ENCODE measurements around the gene TRAPPC5. TPM values are rescaled to one million over a fixed set of nuclear protein-coding genes. Genes with fewer than 3 reads are reported as not detected.

TRAPPC5 gene
- total RNA-seq, 1 donor from 2014 or later: 116 TPM

- peaks cover 9% of the 10 kb centered on the region for H3K4me1 ChIP-seq
- peaks cover 32% of the 10 kb centered on the region for H3K27me3 ChIP-seq (ENCODE audit: low read depth)
- no peaks in the 10 kb centered on the region for H3K9me3 ChIP-seq (replicated peaks)
- TF ChIP-seq CTCF (IDR thresholded peaks at IDR 0.05; ENCODE audit: borderline replicate concordance): no peak
- H3K36me3 ChIP-seq: no peaks in the 10 kb centered on the region
- intact Hi-C loops (cut with micrococcal nuclease): no loop called here
- no peak for DNase-seq
- no peak overlapping the region for H3K4me3 ChIP-seq
- no peak overlapping the region for H3K27ac ChIP-seq (replicated peaks)
Observed at GRCh38 chr19:7648265-7649014, 32.2 kb upstream of the TRAPPC5 start.

GRCh38 chr19:7650148-7650547 is 30.5 kb upstream of the TRAPPC5 start:
- no peaks in the 10 kb centered on the region for H3K9me3 ChIP-seq (replicated peaks)
- intact Hi-C loops (cut with micrococcal nuclease): no loop called here
- peaks cover 9% of the 10 kb centered on the region for H3K4me1 ChIP-seq
- H3K4me3 ChIP-seq: no peak overlapping the region
- no peak overlapping the region for H3K27ac ChIP-seq (replicated peaks)
- no peak for TF ChIP-seq CTCF (IDR thresholded peaks at IDR 0.05; ENCODE audit: borderline replicate concordance)
- H3K27me3 ChIP-seq (ENCODE audit: low read depth): peaks cover 25% of the 10 kb centered on the region
- no peak for DNase-seq
- H3K36me3 ChIP-seq: no peaks in the 10 kb centered on the region

- peak; percentile 83 for DNase-seq
- H3K4me1 ChIP-seq: peaks cover 9% of the 10 kb centered on the region
- TF ChIP-seq CTCF (IDR thresholded peaks at IDR 0.05; ENCODE audit: borderline replicate concordance): peak; percentile 99
- H3K27ac ChIP-seq (replicated peaks): peak overlapping the region; percentile 33
- intact Hi-C loops (cut with micrococcal nuclease): no loop called here
- H3K9me3 ChIP-seq (replicated peaks): no peaks in the 10 kb centered on the region
- H3K36me3 ChIP-seq: no peaks in the 10 kb centered on the region
- peaks cover 15% of the 10 kb centered on the region for H3K27me3 ChIP-seq (ENCODE audit: low read depth)
- H3K4me3 ChIP-seq: peak overlapping the region; percentile 54
Observed at GRCh38 chr19:7652061-7652641, 28.5 kb upstream of the TRAPPC5 start.

- Histone ChIP-seq H3K36me3 (no peaks in the 10 kb centered on the region), H3K27ac (replicated peaks) (no peak overlapping the region), H3K4me1 (peaks cover 4% of the 10 kb centered on the region), H3K27me3 (ENCODE audit: low read depth) (peaks cover 19% of the 10 kb centered on the region), H3K4me3 (no peak overlapping the region), H3K9me3 (replicated peaks) (no peaks in the 10 kb centered on the region)
- no peak for DNase-seq
- TF ChIP-seq CTCF (IDR thresholded peaks at IDR 0.05; ENCODE audit: borderline replicate concordance): no peak
- intact Hi-C loops (cut with micrococcal nuclease): no loop called here
Observed at GRCh38 chr19:7654401-7654800, 26.2 kb upstream of the TRAPPC5 start.

- no peak overlapping the region for H3K4me3 ChIP-seq
- peaks cover 29% of the 10 kb centered on the region for H3K27me3 ChIP-seq (ENCODE audit: low read depth)
- intact Hi-C loops (cut with micrococcal nuclease): no loop called here
- peaks cover 4% of the 10 kb centered on the region for H3K4me1 ChIP-seq
- no peaks in the 10 kb centered on the region for H3K9me3 ChIP-seq (replicated peaks)
- H3K36me3 ChIP-seq: no peaks in the 10 kb centered on the region
- no peak overlapping the region for H3K27ac ChIP-seq (replicated peaks)
- no peak for DNase-seq
- TF ChIP-seq CTCF (IDR thresholded peaks at IDR 0.05; ENCODE audit: borderline replicate concordance): no peak
Observed at GRCh38 chr19:7655581-7655980, 25.1 kb upstream of the TRAPPC5 start.
